NOMO-1 treated with DMSO at 0.1 percent for 48 hours (cell line): ENCODE results near the gene PMM1.

Experiments used
- DNase-seq: peaks from one replicate; lab custom pipeline; 2025; ENCODE audit not compliant: unreplicated experiment; lab: John Stamatoyannopoulos, UW

PMM1 gene

GRCh38 chr22:41539146-41540005, 50.3 kb downstream of the PMM1 start:
- DNase-seq, result no peak

DNA sequence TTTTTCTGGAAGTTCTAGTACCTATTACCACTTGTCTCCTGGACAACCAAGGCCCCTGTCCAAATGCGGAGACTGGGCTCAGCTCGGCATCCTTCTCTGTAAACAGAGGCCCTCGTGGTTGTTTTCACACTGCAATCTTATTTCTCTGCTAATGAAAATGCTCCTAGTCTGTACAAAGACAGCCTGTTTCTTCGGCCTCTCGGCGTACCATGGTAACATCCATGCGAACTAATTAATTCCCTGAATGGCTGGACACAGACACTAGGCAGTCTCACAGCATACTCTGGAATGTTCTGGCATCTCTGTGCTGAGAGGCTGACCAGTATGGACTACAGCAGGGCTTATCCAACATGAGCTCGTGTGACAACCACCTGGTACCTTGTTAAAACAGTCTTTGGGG, 51.1 kb downstream of the PMM1 start:
- no peak for DNase-seq

DNA sequence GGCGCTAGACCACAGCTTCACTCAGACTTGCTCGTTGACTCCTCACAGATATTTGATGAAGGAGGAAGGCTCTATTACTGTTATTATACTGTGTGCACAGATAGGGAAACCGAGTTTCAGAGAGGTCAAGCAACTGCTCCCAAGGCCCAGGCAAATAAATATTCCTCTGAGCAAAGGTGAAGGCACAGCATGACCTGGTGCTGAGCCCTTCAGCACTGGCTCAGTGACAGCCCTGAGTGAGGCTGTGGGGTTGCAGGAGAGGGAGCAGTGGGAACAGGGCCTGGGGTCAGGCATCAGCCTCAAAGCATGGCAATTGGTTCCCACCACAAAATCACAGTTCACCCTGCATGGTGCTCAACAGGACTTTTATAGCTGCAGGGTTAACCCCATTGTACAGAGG, 52.4 kb downstream of the PMM1 start:
- no peak for DNase-seq

- no peak for DNase-seq
Measured at GRCh38 chr22:41535244-41535643, 54.4 kb downstream of the PMM1 start.

DNA sequence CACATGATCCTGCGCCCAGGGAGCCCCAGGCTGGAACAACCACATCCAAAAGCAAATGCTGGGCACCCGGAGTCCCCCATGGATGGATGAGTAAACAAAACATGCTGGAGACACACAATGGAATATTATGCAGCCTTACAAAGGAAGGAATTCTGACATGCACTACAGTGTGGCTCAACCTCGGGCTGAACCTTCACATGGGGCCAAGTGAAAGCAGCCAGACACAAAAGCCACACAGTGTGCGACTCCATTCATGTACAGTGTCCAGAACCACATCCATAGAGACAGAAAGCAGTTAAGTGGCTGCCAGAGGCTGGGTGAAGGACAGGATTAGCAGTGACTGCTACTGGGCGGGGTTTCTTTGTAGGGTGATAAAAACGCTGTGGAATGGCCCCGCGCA, 55.4 kb downstream of the PMM1 start:
- no peak for DNase-seq

GRCh38 chr22:41532908-41533825, 56.5 kb downstream of the PMM1 start:
- peak; percentile 68 for DNase-seq

DNA sequence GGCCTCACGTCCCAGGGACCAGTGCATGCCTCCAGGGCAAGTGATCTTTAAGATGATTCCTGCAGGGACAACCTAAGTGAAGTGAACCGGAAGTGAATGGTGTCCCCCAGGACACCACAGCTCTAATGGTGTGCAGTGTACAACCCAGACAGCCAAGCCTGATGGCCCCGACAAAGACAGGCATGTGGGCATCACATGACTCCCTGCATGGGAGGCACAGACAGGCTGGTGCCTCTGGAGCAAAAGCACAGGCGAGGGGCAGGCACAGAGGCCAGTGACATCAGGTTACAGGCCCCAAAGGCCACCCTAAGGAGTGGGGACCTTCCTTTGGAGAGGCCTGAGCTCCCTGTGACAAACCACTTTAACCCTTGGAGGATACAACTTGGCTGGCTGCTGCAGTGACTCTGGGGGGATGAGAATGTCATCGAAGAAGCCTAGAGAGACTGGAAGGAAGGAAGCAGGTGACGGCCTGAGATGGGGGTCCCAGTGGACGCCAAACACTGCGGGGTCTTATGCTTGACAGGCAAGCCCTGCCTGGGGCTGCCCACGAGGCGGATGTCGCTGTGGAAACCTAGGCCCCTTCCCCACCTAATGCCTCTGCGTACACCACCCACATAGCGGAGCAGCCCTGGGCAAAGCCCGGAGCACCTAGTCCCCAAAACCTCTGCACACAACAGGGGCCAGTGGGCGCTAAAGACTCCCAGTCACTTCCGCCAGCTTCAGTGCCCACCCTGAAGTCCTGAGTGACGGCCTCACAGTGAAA, 57.7 kb downstream of the PMM1 start:
- DNase-seq, result no peak

DNA sequence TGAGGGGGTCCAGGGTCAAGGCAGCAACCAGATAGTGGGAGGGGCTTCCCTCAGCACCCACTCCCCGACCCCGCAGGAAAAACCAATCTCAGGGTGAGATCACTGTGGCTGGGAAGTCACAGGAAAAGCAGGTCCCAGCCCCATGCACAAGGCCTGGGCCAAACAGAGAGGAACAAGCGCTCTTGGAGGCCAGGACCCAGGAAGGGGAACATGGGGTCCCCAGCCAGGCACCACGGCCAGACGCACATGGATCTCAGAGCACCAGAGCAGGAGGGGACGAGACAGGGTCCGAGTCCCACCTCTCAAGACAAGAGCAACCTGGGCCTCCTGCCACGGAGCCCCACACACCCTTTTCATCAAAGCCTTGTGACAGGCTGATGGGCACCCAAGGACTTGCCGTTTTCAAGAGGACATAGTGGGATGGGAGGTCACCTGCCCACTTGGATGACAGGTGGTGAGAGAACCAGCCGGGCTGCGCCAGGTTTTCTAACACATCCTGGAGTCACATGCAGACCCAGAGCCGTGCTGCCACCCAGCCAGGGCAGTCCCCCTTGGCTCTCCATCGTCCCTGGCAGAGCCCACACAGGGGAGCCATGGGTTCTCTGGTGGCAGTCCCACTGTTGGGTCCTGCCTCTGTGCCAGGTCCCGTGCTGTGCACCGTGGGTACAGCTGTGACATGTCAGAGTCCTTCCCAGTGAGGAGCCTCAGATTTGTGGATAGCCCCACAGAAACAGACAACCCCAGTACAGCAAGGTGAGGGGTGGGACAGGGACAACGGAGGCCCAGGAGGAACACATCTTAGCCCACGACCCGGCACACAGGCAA, 58.5 kb downstream of the PMM1 start:
- no peak for DNase-seq

DNA sequence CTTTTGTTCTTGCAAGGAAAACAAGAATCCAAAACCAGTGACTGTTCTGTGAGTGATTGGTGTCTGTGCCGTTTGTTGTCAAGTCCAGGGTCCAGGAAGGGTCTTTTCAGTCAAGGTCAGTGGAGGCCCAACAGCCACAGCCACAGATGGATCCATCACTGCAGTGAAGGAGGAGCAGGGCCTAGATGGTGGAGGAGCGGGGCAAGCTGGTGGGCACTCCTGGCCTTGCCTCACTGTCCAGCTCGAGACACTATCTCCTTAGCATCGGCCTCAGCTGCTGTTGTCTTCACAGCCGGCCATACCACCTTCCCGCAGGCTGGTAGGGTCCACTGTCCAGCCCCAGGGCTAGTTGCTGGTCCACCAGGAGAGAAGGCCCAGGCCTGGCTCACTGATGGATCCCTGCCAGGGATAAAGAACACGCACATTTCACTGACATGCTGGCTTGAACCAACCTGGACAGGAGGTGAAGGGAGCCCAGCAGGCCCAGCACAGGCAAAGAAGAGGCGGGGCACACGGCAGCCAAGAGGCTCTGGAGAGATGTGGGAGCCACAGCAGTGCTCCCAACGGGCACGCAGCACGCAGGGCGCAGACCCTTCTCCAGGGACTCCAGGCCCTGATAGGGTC, 60.6 kb downstream of the PMM1 start:
- no peak for DNase-seq

- no peak for DNase-seq
Measured at GRCh38 chr22:41528132-41528766, 61.4 kb downstream of the PMM1 start.
